HepG2 (cell line): ENCODE data around the gene GGPS1. TPM values are rescaled to one million over a fixed set of nuclear protein-coding genes. Genes with fewer than 3 reads are reported as not detected.
A peak's percentile ranks its signal among the peaks of the same experiment; 100 is the strongest.

Experiments used
- ARNT2 ChIP-seq: sonication (generic); formaldehyde crosslinking; IDR thresholded peaks from 2 replicates; pipeline ENCODE4 v1.8.0; 2022; ENCODE audit warnings: mild to moderate bottlenecking, low read depth, missing genetic modification reagents, moderate library complexity
- ARNTL ChIP-seq: sonication (generic); formaldehyde crosslinking; IDR thresholded peaks from 2 replicates; pipeline ENCODE4 v1.4.0; 2020; ENCODE audit warnings: mild to moderate bottlenecking, missing genetic modification reagents
- ATM ChIP-seq: fragments of 450-650 bp; IDR thresholded peaks from 2 replicates; pipeline ENCODE4 v1.7.1; 2017; ENCODE audit warnings: mild to moderate bottlenecking, borderline replicate concordance
- BCL6 ChIP-seq: IDR thresholded peaks from 2 replicates; pipeline ENCODE4 v1.6.1; 2016; ENCODE audit warnings: missing genetic modification reagents, missing compliant biosample characterization
- CBFB ChIP-seq: sonication (generic); formaldehyde crosslinking; IDR thresholded peaks from 2 replicates; pipeline ENCODE4 v1.4.0; 2020; ENCODE audit warnings: missing genetic modification reagents
- EHMT2 ChIP-seq: fragments of 200-600 bp; sonication (generic); IDR thresholded peaks from 2 replicates; pipeline ENCODE4 v1.7.0; 2017; ENCODE audit warnings: antibody characterized with exemption, low read depth, low read length, borderline replicate concordance
- FOXA3 ChIP-seq: IDR thresholded peaks from 2 replicates; pipeline ENCODE4 v1.6.1; 2016; ENCODE audit warnings: missing genetic modification reagents, missing compliant biosample characterization
- KLF11 ChIP-seq: IDR thresholded peaks from 2 replicates; pipeline ENCODE4 v1.6.1; 2016; ENCODE audit warnings: missing compliant biosample characterization
- MXD1 ChIP-seq: sonication (generic); formaldehyde crosslinking; IDR thresholded peaks from 2 replicates; pipeline ENCODE4 v1.4.0; 2020; ENCODE audit warnings: mild to moderate bottlenecking, missing genetic modification reagents
- SKIL ChIP-seq: sonication (generic); formaldehyde crosslinking; IDR thresholded peaks from 2 replicates; pipeline ENCODE4 v1.8.0; 2022; ENCODE audit warnings: missing genetic modification reagents, mild to moderate bottlenecking, moderate library complexity, borderline replicate concordance
- SMAD9 ChIP-seq: sonication (generic); formaldehyde crosslinking; IDR thresholded peaks from 2 replicates; pipeline ENCODE4 v1.5.1; 2020; ENCODE audit warnings: mild to moderate bottlenecking, missing genetic modification reagents
- STAT5B ChIP-seq: sonication (generic); formaldehyde crosslinking; IDR thresholded peaks from 2 replicates; pipeline ENCODE4 v1.4.0; 2020; ENCODE audit warnings: missing genetic modification reagents
- TAF1 ChIP-seq: sonication (generic); formaldehyde crosslinking; IDR thresholded peaks from 2 replicates; pipeline ENCODE4 v1.4.0; 2020; ENCODE audit warnings: missing genetic modification reagents
- TARDBP ChIP-seq: sonication (generic); formaldehyde crosslinking; IDR thresholded peaks from 2 replicates; pipeline ENCODE4 v1.8.0; 2022; ENCODE audit warnings: mild to moderate bottlenecking, missing genetic modification reagents
- TCF12 ChIP-seq, 2 experiments: fragments of 450-650 bp in 1 of 2; sonication (generic) in 1 of 2; formaldehyde crosslinking in 1 of 2; IDR thresholded peaks; 2 replicates each; pipeline versions ENCODE4 v1.6.1 to v1.8.0; 2017 to 2022; ENCODE audit warnings: antibody characterized with exemption in 1 of 2, mild to moderate bottlenecking in 1 of 2, missing genetic modification reagents in 1 of 2, moderate library complexity in 1 of 2
- TEF ChIP-seq: sonication (generic); formaldehyde crosslinking; IDR thresholded peaks from 2 replicates; pipeline ENCODE4 v1.5.0; 2020; ENCODE audit warnings: missing genetic modification reagents
- TOE1 ChIP-seq: sonication (generic); formaldehyde crosslinking; IDR thresholded peaks from 2 replicates; pipeline ENCODE4 v1.4.0; 2020; ENCODE audit warnings: mild to moderate bottlenecking, missing genetic modification reagents
- U2AF1 ChIP-seq: fragments of 200-400 bp; formaldehyde crosslinking; optimal IDR thresholded peaks from 2 replicates; pipeline ENCODE3; 2017; ENCODE audit warnings: mild to moderate bottlenecking, low read depth, low read length
- ZNF224 ChIP-seq: sonication (generic); formaldehyde crosslinking; IDR thresholded peaks from 2 replicates; pipeline ENCODE4 v1.5.0; 2020; ENCODE audit warnings: mild to moderate bottlenecking, missing genetic modification reagents
- ZNF256 ChIP-seq: sonication (generic); formaldehyde crosslinking; conservative IDR thresholded peaks from 2 replicates; pipeline ENCODE4 v1.4.0; 2020; ENCODE audit warnings: missing genetic modification reagents
- ZNF263 ChIP-seq: sonication (generic); formaldehyde crosslinking; IDR thresholded peaks from 2 replicates; pipeline ENCODE4 v1.4.0; 2020; ENCODE audit warnings: missing genetic modification reagents
- ZNF431 ChIP-seq: sonication (generic); formaldehyde crosslinking; IDR thresholded peaks from 2 replicates; pipeline ENCODE4 v1.9.0; 2022; ENCODE audit warnings: missing genetic modification reagents, low read depth, mild to moderate bottlenecking, borderline replicate concordance
- ZNF572 ChIP-seq: sonication (generic); formaldehyde crosslinking; IDR thresholded peaks from 2 replicates; pipeline ENCODE4 v1.5.1; 2020; ENCODE audit warnings: mild to moderate bottlenecking, missing genetic modification reagents
- ZNF772 ChIP-seq: sonication (generic); formaldehyde crosslinking; IDR thresholded peaks from 2 replicates; pipeline ENCODE4 v1.5.0; 2020; ENCODE audit warnings: mild to moderate bottlenecking, missing genetic modification reagents
- ZXDC ChIP-seq: sonication (generic); formaldehyde crosslinking; IDR thresholded peaks from 2 replicates; pipeline ENCODE4 v1.5.0; 2020; ENCODE audit warnings: mild to moderate bottlenecking, missing genetic modification reagents
- polyA plus RNA-seq, 8 experiments: library from polyadenylated mRNA; depleted of rRNA in 3 of 8; stranded (reverse) in 7 of 8; unstranded in 1 of 8; fragments of >200 nt; fragmentation: Illumina TruSeq in 4 of 8; extraction: Trizol in 4 of 8; gene quantifications; 2 replicates each; pipeline versions ENCODE4 v1.2.1 to v1.2.3, GENCODE V29; 2011 to 2016; ENCODE audit warnings: low read depth in 4 of 8, missing spikeins in 1 of 8, mixed read lengths in 1 of 8; ENCODE audit not compliant: insufficient read depth in 1 of 8
- total RNA-seq, 5 experiments: library from RNA; depleted of rRNA; stranded (reverse); fragments of >200 nt; fragmentation: Illumina TruSeq; extraction: Trizol; gene quantifications; 2 replicates each; pipeline ENCODE4 v1.2.3, GENCODE V29; 2016; ENCODE audit warnings: low read depth in 1 of 5
- TF ChIP-seq, protein P1 (sequence below): sonication (generic); formaldehyde crosslinking; IDR thresholded peaks from 2 replicates; pipeline ENCODE4 v1.5.1; 2020; ENCODE audit warnings: mild to moderate bottlenecking, missing genetic modification reagents, moderate library complexity

GGPS1 gene
- total and polyA plus RNA-seq, 2 of the 13 experiments (the other 11 are each of a cell fraction or from before 2014, with no cell fraction given): 28.8 to 42.6 TPM

DNA sequence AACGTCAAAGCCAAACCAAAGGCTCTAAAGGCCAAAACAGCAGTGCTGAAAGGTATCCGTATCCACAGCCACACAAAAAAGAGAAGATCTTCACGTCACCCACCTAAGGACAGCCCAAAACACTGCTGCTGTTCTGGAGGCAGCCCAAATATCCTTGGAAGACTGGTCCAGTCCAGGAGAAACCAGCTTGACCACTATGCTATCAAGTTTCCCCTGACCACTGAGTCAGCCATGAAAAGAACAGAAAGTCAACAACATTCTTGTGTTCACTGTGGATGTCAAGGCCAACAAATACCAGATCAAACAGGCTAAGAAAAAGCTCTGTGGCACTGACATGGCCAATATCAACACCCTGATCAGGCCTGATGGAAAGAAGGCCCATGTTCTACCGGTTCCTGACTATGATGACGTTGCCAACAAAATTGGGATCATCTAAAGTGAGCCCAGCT is 32.4 kb upstream of the GGPS1 start (continued):
- no peak for TF ChIP-seq ZXDC
- TF ChIP-seq EHMT2: peak; percentile 45; the same call in 1 of the 2 replicates
- TF ChIP-seq KLF11: no peak
- no peak for TF ChIP-seq SMAD9
- TF ChIP-seq ATM: no peak
- TF ChIP-seq TARDBP (CRISPR knock-in tag): peak; percentile 81
- no peak for TF ChIP-seq ARNTL (CRISPR knock-in tag)
- TF ChIP-seq MXD1: no peak
- TF ChIP-seq STAT5B: no peak
- no peak for TF ChIP-seq ARNT2 (CRISPR knock-in tag)
- no peak for TF ChIP-seq ZNF431 (CRISPR knock-in tag)
- no peak for TF ChIP-seq ZNF256 (CRISPR knock-in tag)
- TF ChIP-seq ZNF772: no peak
- TF ChIP-seq SKIL (CRISPR knock-in tag): peak; percentile 41; the same call in 1 of the 2 replicates
- TF ChIP-seq TOE1 (CRISPR knock-in tag): no peak
- peak; percentile 99 for TF ChIP-seq FOXA3 (CRISPR knock-in tag)
- TF ChIP-seq CBFB (CRISPR knock-in tag): no peak
- TF ChIP-seq BCL6 (CRISPR knock-in tag): peak; percentile 83
- TF ChIP-seq TCF12 (IDR thresholded peaks at IDR 0.05): no peak
- TF ChIP-seq TCF12 (CRISPR knock-in tag; IDR thresholded peaks at IDR 0.05): no peak
- TF ChIP-seq U2AF1: no peak
- no peak for TF ChIP-seq TAF1 (CRISPR knock-in tag)
- TF ChIP-seq, protein P1, sequence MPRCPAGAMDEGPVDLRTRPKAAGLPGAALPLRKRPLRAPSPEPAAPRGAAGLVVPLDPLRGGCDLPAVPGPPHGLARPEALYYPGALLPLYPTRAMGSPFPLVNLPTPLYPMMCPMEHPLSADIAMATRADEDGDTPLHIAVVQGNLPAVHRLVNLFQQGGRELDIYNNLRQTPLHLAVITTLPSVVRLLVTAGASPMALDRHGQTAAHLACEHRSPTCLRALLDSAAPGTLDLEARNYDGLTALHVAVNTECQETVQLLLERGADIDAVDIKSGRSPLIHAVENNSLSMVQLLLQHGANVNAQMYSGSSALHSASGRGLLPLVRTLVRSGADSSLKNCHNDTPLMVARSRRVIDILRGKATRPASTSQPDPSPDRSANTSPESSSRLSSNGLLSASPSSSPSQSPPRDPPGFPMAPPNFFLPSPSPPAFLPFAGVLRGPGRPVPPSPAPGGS (CRISPR knock-in tag): no peak
- TF ChIP-seq ZNF572 (CRISPR knock-in tag): no peak
- TF ChIP-seq ZNF224: no peak
- TF ChIP-seq ZNF263 (CRISPR knock-in tag): no peak
- no peak for TF ChIP-seq TEF (CRISPR knock-in tag)
